GM12878 (cell line): ENCODE measurements around the gene AGRP. TPM values are rescaled to one million over a fixed set of nuclear protein-coding genes. Genes with fewer than 3 reads are reported as not detected.

ENCODE experiments used
- BCL11A ChIP-seq: IDR thresholded peaks from 2 replicates; pipeline ENCODE4 v1.6.1; 2011; ENCODE audit warnings: low read depth, low read length
- BRCA1 ChIP-seq: IDR thresholded peaks from 2 replicates; pipeline ENCODE4 v1.6.1; 2011; ENCODE audit warnings: low read depth, low read length, improper control_type of control experiment
- CBX5 ChIP-seq: sonication (generic); IDR thresholded peaks from 2 replicates; pipeline ENCODE4 v1.6.1; 2016; ENCODE audit warnings: low read depth, moderate library complexity, mild to moderate bottlenecking, inconsistent platforms
- CHD1 ChIP-seq: IDR thresholded peaks from 2 replicates; pipeline ENCODE4 v1.6.1; 2012; ENCODE audit warnings: low read depth, low read length, improper control_type of control experiment
- CHD2 ChIP-seq: IDR thresholded peaks from 2 replicates; pipeline ENCODE4 v1.6.1; 2011; ENCODE audit warnings: low read depth, low read length, improper control_type of control experiment, borderline replicate concordance
- CREB1 ChIP-seq: IDR thresholded peaks from 2 replicates; pipeline ENCODE4 v1.6.1; 2012; ENCODE audit warnings: low read depth, mild to moderate bottlenecking, inconsistent platforms
- DPF2 ChIP-seq: fragments of 450-650 bp; IDR thresholded peaks from 2 replicates; pipeline ENCODE4 v1.6.1; 2017; ENCODE audit warnings: mild to moderate bottlenecking
- E2F8 ChIP-seq: fragments of 450-650 bp; IDR thresholded peaks from 2 replicates; pipeline ENCODE4 v1.6.1; 2018; ENCODE audit warnings: mild to moderate bottlenecking, low read depth, moderate library complexity; ENCODE audit not compliant: partially characterized antibody
- EED ChIP-seq: sonication (generic); IDR thresholded peaks from 2 replicates; pipeline ENCODE4 v1.6.1; 2016; ENCODE audit warnings: antibody characterized with exemption, low read depth
- EP300 ChIP-seq, 2 experiments: fragments of 150-350 bp in 1 of 2; IDR thresholded peaks; 2 replicates each; pipeline ENCODE4 v1.6.1; 2011 to 2012; ENCODE audit warnings: low read depth in 2 of 2, low read length in 2 of 2, borderline replicate concordance in 1 of 2, improper control_type of control experiment in 1 of 2, inconsistent platforms in 1 of 2; ENCODE audit not compliant: control insufficient read depth in 1 of 2
- ESRRA ChIP-seq: IDR thresholded peaks from 2 replicates; pipeline ENCODE4 v1.6.1; 2012; ENCODE audit warnings: mild to moderate bottlenecking, low read length, improper control_type of control experiment
- EZH2 ChIP-seq: IDR thresholded peaks from 2 replicates; pipeline ENCODE4 v1.6.1; 2012; ENCODE audit warnings: low read depth, mild to moderate bottlenecking, control low read depth, inconsistent platforms, low read length, borderline replicate concordance; ENCODE audit not compliant: control insufficient read depth
- FOS ChIP-seq: IDR thresholded peaks from 3 replicates; pipeline ENCODE4 v1.6.1; 2011; ENCODE audit warnings: borderline replicate concordance; ENCODE audit not compliant: insufficient read length; ENCODE audit errors: extremely low read depth
- HDAC2 ChIP-seq: fragments of 200-600 bp; sonication (generic); IDR thresholded peaks from 2 replicates; pipeline ENCODE4 v1.6.1; 2017
- HDAC6 ChIP-seq: fragments of 200-600 bp; sonication (generic); IDR thresholded peaks from one replicate; pipeline ENCODE4 v1.8.0; 2017; ENCODE audit warnings: antibody characterized with exemption; ENCODE audit not compliant: unreplicated experiment
- HDGF ChIP-seq: fragments of 450-650 bp; IDR thresholded peaks from 2 replicates; pipeline ENCODE4 v1.6.1; 2016; ENCODE audit warnings: antibody characterized with exemption
- JUNB ChIP-seq: IDR thresholded peaks from 2 replicates; pipeline ENCODE4 v1.6.1; 2016; ENCODE audit warnings: antibody characterized with exemption, mild to moderate bottlenecking
- JUND ChIP-seq: IDR thresholded peaks from 2 replicates; pipeline ENCODE4 v1.6.1; 2012; ENCODE audit warnings: low read depth, mild to moderate bottlenecking, low read length, improper control_type of control experiment, moderate library complexity
- MTA3 ChIP-seq: IDR thresholded peaks from 2 replicates; pipeline ENCODE4 v1.6.1; 2012; ENCODE audit warnings: low read length, inconsistent platforms, borderline replicate concordance
- MXI1 ChIP-seq: fragments of 150-350 bp; IDR thresholded peaks from 2 replicates; pipeline ENCODE4 v1.6.1; 2011; ENCODE audit warnings: low read depth, mild to moderate bottlenecking, inconsistent platforms, low read length, improper control_type of control experiment
- MYC ChIP-seq: IDR thresholded peaks from 2 replicates; pipeline ENCODE4 v1.6.1; 2011; ENCODE audit warnings: mild to moderate bottlenecking, low read length, moderate library complexity, inconsistent platforms; ENCODE audit not compliant: insufficient read depth, insufficient replicate concordance, insufficient read length, severe bottlenecking
- NR2C2 ChIP-seq: IDR thresholded peaks from 2 replicates; pipeline ENCODE4 v1.6.1; 2011; ENCODE audit warnings: borderline replicate concordance, low read depth; ENCODE audit not compliant: control insufficient read depth, insufficient read length
- NRF1 ChIP-seq: conservative IDR thresholded peaks from 2 replicates; pipeline ENCODE4 v1.6.1; 2011; ENCODE audit warnings: mild to moderate bottlenecking, low read depth, low read length, improper control_type of control experiment
- PAX8 ChIP-seq: fragments of 450-650 bp; IDR thresholded peaks from 2 replicates; pipeline ENCODE4 v1.6.1; 2017; ENCODE audit warnings: mild to moderate bottlenecking, moderate library complexity
- RB1 ChIP-seq: fragments of 450-650 bp; formaldehyde crosslinking; IDR thresholded peaks from 2 replicates; pipeline ENCODE4 v1.6.1; 2017; ENCODE audit warnings: mild to moderate bottlenecking, borderline replicate concordance
- RCOR1 ChIP-seq: conservative IDR thresholded peaks from 2 replicates; pipeline ENCODE4 v1.6.1; 2012; ENCODE audit warnings: low read depth, low read length, improper control_type of control experiment
- SIN3A ChIP-seq: IDR thresholded peaks from 2 replicates; pipeline ENCODE4 v1.6.1; 2012; ENCODE audit warnings: low read depth, low read length, improper control_type of control experiment
- SMARCA5 ChIP-seq: fragments of 450-650 bp; IDR thresholded peaks from 2 replicates; pipeline ENCODE4 v1.6.1; 2017; ENCODE audit warnings: mild to moderate bottlenecking
- SREBF2 ChIP-seq: IDR thresholded peaks from 2 replicates; pipeline ENCODE4 v1.6.1; 2012; ENCODE audit warnings: mild to moderate bottlenecking, low read length
- STAT3 ChIP-seq: IDR thresholded peaks from 2 replicates; pipeline ENCODE4 v1.6.1; 2011; ENCODE audit warnings: low read depth, low read length, improper control_type of control experiment
- TCF12 ChIP-seq: IDR thresholded peaks from 2 replicates; pipeline ENCODE4 v1.6.1; 2011; ENCODE audit warnings: low read depth, mild to moderate bottlenecking, low read length
- TCF3 ChIP-seq: IDR thresholded peaks from 2 replicates; pipeline ENCODE4 v1.6.1; 2012; ENCODE audit warnings: low read depth, mild to moderate bottlenecking, low read length, borderline replicate concordance; ENCODE audit not compliant: insufficient read depth
- polyA plus RNA-seq, 11 experiments: library from polyadenylated mRNA; depleted of rRNA in 4 of 11; unstranded in 6 of 11; stranded (reverse) in 5 of 11; fragments of >200 nt; fragmentation: Nextera tagmentation in 4 of 11; fragmentation: Illumina TruSeq in 1 of 11; extraction: Ambion mirVana in 4 of 11; extraction: Trizol in 1 of 11; gene quantifications; 1 replicate in 1 of 11; 2 replicates in 10 of 11; pipeline versions ENCODE4 v1.2.1 to v1.2.3, GENCODE V29; 2011 to 2016; ENCODE audit warnings: inconsistent platforms in 2 of 11, missing spikeins in 2 of 11, low read depth in 1 of 11
- total RNA-seq, 4 experiments: library from RNA; depleted of rRNA in 3 of 4; stranded (reverse); fragments of >200 nt in 3 of 4; fragmentation: Illumina TruSeq in 1 of 4; extraction: Trizol in 1 of 4; gene quantifications; 2 replicates each; pipeline versions ENCODE4 v1.2.1 to v1.2.3, GENCODE V29; 2013 to 2021

AGRP gene
- total and polyA plus RNA-seq, 10 of the 15 experiments (the other 5 are each of a cell fraction or from before 2014, with no cell fraction given): 0.16 to 0.75 (median 0.53) TPM; not detected in 6

DNA sequence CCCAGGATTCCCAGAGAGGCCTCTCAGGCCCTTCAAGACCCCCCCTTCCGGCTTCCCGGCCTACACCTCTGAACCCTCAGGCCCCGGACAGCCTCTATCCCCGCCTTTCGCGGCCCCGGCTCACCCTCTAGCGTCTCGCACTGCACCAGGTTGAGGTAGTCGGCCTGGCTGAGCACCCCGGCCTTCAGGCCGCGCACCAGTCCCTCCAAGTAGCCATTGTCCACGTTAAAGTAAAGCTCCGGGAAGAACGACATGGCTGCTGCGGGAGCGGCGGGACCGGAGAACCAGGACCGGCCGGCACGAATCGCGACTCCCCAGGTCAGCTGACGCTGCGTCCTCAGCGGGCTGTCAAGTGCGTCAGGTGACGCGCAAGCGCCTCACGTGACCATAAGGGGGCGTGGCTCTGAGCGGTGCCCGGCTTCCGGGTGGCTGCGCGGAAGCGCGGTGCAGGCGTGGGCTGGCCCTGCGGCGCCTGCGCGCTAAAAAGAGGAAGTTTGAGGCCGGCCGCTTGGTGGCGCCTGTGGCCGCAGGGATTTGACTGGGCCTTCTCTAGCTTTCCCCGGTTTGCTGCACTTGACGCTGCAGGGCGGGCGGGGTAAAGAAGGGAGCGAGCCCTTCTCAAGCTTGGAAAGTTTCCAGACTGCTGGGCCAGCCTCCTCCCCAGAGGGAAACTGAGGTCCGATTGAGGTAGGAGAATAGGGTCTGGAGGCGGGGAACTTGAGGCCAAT lies 2.4 kb downstream of the AGRP start, which contains the start of gene ATP6V0D1 (continued):
- TF ChIP-seq SMARCA5 (peak; percentile 59; the same call in 1 of the 2 replicates), MYC (no peak), MTA3 (no peak), CREB1 (peak; percentile 91; the same call in 1 of the 2 replicates), CBX5 (peak; percentile 77; the same call in 1 of the 2 replicates), BRCA1 (no peak), STAT3 (no peak), FOS (peak; percentile 97), MXI1 (peak; percentile 90), NRF1 (peak; percentile 74), CHD2 (peak; percentile 20; the same call in 1 of the 2 replicates), PAX8 (no peak), TCF3 (no peak), EZH2 (no peak), EP300 (IDR thresholded peaks at IDR 0.05; ENCODE audit: borderline replicate concordance in 1 of 2, control insufficient read depth in 1 of 2, low read depth in 2 of 2, low read length in 2 of 2) (0 out of 4 replicates have a peak, but pooled peaks of 1 of the 2 experiments have one; percentile 13), RB1 (no peak; the same call in 1 of the 2 replicates), RCOR1 (0 out of 2 replicates have a peak, but pooled peaks have one; percentile 26), HDGF (no peak; the same call in 1 of the 2 replicates), JUND (no peak), EED (no peak), JUNB (no peak), HDAC2 (no peak), SREBF2 (no peak), ESRRA (no peak), BCL11A (no peak), SIN3A (peak; percentile 99), E2F8 (no peak), CHD1 (peak; percentile 57; the same call in 1 of the 2 replicates), DPF2 (0 out of 2 replicates have a peak, but pooled peaks have one; percentile 37), HDAC6 (no peak), NR2C2 (no peak), TCF12 (peak; percentile 4; the same call in 1 of the 2 replicates)
